HG03469 (cell line): ENCODE data around the gene USP22.
"Not testable (repeated sequence)": the region's sequence is repeated elsewhere in the genome, so short reads cannot be mapped to it uniquely, and the experiment has no call there.

ENCODE experiments used
- ATAC-seq: cut with Tn5 transposase; IDR thresholded peaks from one replicate; pipeline ENCODE4 v1.9.1; 2021; ENCODE audit warnings: mild to moderate bottlenecking, moderate library complexity, moderate number of reproducible peaks; ENCODE audit not compliant: unreplicated experiment

USP22 gene

DNA sequence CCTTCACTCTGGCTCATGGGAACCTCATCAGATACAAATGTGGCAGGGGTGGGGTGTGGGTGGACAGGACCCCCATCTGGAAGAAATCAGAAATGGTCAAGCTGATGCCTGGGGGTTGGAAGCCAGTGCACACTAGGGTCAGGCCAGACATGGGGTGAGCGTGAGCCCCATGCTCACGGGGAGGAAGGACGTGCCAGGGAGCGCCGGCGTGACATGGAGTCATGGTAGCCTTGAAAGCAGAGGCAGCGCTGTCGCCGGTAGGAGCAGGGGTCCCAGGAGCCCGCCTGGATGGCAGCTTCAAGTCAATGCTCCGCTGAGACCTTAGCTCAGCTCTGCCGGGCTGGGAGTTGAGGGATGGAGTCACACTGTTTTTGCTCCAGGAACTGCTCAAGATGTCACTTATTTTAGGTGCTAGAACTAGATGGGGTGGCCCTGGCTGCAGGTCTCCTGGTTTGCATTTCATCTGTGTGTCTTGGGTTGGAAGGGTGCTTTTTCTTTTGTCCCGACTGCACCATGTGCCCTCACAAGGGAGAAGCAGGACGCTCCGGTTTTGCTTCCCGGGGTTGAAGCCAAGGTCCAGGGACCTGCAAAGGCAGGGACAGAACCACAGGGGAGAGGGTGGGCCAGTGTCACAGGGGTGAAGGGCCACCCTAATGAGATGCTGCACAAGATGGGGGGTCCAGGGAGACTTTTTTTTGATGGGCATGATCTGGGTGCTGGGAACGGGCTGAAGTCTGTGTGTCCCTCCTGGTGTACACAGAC lies 51.4 kb downstream of the USP22 start:
- ATAC-seq = no peak

GRCh38 chr17:20989991-20990855 lies 52.6 kb downstream of the USP22 start:
- no peak for ATAC-seq

DNA sequence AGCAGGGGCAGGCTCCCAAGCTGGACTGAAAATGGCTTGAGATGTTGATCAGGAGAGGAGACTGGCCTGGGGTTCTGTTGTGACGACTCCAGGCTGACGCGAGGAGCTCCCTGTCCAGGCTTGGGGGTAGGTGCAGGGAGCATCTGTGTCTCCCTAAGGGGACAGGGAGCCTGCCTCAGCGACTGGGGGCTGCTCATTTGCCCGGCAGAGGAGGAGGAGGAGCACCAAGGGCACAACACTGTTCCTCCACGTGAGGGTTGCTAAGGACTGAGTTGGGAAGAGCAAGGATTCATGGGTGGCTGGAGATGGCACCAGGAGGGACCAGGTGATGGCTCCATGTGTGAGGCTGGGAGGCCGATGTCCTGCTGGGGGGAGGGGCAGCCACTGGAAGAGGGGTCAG lies 53.3 kb downstream of the USP22 start:
- no peak for ATAC-seq

GRCh38 chr17:20988896-20989295 lies 53.9 kb downstream of the USP22 start:
- no peak for ATAC-seq

DNA sequence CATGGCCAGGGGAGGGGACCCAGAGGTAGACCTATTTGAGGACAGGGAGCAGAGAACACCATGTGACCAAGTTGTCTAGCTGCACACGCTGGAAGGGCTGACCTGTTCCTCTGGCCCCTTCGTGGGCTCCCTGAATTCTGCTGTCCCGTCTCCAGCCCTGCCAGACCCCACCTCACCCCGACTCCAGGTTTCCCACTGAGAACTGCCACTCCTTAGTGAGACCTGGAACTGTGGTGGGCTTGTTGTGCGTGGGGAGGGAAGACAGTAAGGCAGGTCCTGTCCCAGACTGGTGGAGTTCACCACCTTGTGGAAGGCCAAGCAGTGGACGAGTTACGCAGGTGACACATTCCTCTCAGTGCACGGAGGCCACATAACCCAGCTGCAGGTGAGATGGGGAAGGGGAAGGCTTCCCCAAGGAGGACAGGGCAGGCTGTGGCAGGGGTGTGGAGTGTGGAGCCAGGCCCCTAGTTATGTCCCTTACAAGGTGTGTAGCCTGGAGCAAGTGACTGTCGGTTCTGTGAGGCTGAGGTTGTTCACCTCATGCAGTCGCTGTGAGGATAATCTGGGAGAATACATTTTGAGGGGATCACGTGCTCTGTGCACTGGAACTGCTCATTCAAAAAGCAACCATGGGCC lies 54.7 kb downstream of the USP22 start:
- no peak for ATAC-seq

DNA sequence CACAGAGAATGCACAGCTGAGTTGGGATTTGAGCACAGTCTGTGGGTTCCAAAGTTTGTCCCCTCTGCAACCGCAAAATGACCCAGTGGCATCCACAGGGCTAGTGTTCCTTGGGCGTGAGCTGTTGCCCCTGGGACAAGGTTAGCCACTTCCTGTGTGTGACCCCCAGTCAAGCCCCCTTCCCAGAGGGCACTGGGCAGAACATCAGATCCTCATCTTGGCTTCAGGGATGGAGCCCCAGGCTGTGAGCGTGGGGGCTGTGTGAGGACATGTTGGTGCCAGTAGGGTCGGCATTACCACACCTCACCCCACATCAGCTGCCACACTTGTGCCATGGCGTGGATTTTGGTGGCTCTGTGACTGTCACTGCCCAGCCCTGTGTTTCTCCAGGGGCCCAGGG lies 55.3 kb downstream of the USP22 start:
- no peak for ATAC-seq

- ATAC-seq = no peak
Observed at GRCh38 chr17:20986767-20987510, 55.9 kb downstream of the USP22 start.

GRCh38 chr17:20983359-20983637 lies 59.5 kb downstream of the USP22 start:
- no peak for ATAC-seq

DNA sequence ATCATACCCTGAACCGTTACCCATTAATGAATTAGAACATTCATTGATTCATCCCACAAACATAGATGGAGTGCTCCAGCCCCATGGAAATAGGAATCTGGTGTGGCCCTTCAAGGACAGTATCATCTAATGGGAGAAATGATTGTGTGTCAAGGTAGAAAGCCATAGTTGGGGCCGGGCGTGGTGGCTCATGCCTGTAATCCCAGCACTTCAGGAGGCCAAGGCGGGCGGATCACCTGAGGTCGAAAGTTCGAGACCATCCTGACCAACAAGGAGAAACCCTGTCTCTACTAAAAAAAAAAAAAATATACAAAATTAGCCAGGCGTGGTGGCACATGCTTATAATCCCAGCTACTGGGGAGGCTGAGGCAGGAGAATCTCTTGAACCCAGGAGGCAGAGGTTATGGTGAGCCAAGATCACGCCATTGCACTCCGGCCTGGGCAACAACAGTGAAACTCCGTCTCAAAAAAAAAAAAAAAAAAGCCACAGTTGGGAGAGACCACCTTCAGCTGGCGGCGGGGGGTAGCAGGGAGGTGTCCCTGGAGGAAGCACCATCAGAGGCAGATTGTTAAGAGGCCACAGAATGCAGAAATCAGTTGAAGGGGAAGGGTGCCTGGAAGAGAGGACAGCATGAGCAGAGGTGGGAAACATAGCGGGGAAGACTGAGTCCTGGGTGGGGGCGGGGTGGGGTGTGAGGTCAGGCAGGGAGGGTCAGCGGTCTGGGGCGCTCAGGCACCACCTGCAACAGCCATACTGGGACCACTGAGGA lies 60.0 kb downstream of the USP22 start:
- ATAC-seq = no peak

- ATAC-seq = no peak
Observed at GRCh38 chr17:20981046-20981920, 61.5 kb downstream of the USP22 start.

GRCh38 chr17:20979792-20980083 lies 63.1 kb downstream of the USP22 start:
- ATAC-seq = no peak

GRCh38 chr17:20979007-20979791 lies 63.6 kb downstream of the USP22 start:
- not testable (repeated sequence) for ATAC-seq

DNA sequence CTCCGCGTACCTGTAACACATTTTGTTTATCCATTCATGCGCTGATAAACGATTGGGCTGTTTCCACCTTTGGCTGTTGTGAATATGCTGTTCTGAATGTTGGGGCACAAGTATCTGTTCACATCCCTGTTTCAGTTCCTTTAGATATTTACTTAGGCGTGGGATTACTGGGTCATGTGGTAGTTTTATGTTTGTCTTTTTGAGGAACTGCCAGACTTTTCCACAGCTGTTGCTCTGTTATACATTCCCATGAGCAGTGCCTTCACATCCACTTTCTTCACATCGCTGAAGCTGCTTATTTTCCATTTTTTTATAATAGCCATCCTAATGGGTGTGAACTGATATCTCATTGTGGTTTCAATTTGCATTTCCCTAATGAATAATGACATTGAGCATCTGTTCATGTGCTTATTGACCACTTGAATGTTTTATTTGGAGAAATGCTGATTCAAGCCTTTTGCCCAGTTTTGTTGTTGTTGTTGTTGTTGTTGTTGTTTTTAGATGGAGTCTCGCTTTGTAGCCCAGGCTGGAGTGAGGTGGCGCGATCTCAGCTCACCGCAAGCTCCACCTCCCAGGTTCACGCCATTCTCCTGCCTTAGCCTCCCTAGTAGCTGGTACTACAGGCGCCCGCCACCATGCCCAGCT lies 65.1 kb downstream of the USP22 start:
- not testable (repeated sequence) for ATAC-seq

GRCh38 chr17:20975566-20975965 lies 67.2 kb downstream of the USP22 start:
- no peak for ATAC-seq

GRCh38 chr17:20970329-20970728 lies 72.5 kb downstream of the USP22 start:
- no peak for ATAC-seq

DNA sequence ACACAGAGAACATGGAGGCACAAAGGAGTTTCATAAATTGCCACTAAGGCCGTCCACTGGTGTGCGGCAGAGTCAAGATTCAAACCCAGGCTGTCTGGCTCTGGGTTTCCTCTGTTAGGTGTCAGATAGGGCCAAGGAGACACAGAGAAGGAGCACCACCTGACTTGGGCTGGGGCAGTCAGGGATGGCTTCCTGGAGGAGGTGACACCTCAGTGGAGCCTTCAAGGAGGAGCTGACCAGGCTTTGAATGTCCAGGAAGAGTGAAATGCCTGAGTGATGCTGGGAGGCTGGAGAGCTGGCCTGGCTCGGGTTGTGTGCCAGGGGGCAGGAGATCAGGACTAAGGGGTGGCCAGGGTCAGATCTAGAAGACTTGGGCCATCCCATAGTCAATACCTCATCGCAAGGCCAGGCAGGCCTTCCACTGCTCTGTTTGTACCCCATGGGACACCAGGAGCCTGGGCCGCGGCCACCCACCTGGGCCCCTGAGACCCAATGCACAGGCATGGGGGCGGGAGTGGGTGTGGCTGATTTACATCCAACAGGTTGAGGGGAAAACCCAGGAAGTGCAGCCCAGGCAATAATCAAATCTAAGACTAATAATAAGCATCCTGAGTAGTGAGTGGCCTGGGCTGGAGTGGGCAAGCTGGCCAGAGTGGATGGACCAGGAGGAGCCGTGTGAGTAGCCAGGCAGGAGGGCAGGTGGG lies 73.7 kb downstream of the USP22 start:
- ATAC-seq = no peak

DNA sequence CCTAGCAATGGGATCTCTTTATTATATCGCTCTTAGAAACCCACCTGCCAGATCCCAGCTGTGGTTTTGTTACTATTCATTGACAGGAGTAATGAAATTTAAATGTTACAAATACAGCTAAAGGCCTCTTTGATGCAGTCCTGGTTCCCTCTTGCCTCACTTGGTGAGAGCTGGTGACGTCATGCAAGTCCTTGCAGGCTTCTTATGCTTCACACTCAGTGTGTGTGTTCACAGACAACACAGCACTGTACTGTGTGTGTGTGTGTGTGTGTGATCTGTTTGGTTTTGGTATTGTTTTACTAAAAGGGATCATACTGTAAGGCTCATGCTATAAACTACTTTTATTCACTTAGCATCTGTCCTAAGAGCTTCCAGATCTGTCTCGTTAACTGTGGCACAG lies 75.0 kb downstream of the USP22 start:
- ATAC-seq = no peak

GRCh38 chr17:20966870-20967269 lies 75.9 kb downstream of the USP22 start:
- no peak for ATAC-seq
